CD14-positive monocyte (primary cell): ENCODE data around the gene TNIP2. TPM values are rescaled to one million over a fixed set of nuclear protein-coding genes. Genes with fewer than 3 reads are reported as not detected.
A peak's percentile ranks its signal among the peaks of the same experiment; 100 is the strongest.

Experiments
- DNase-seq, 3 donors: peaks; one replicate each; pipeline ENCODE4 v3.0.0-alpha.2; 2011 to 2022
- H2AFZ ChIP-seq: 2 replicates; pipeline ENCODE4 v1.6.0; 2012; ENCODE audit warnings: mild to moderate bottlenecking, low read depth, low read length, inconsistent platforms; ENCODE audit not compliant: insufficient read depth, poor library complexity, severe bottlenecking
- H3K27ac ChIP-seq, 2 donors: 1 replicate in 1 of 2; 2 replicates in 1 of 2; pipeline ENCODE4 v1.5.1; 2012 to 2013; ENCODE audit warnings: low read length in 2 of 2, control low read depth in 1 of 2, inconsistent platforms in 1 of 2, low read depth in 1 of 2, mild to moderate bottlenecking in 1 of 2
- H3K27me3 ChIP-seq, 2 donors: one replicate each; pipeline versions ENCODE4 v1.6.0 to v1.6.1; 2011 to 2013; ENCODE audit warnings: low read length in 2 of 2; ENCODE audit not compliant: control insufficient read depth in 2 of 2, insufficient read depth in 2 of 2
- H3K36me3 ChIP-seq, 2 donors: replicated peaks in 1 of 2; 1 replicate in 1 of 2; 2 replicates in 1 of 2; pipeline versions ENCODE4 v1.5.1 to v1.6.1; 2012 to 2013; ENCODE audit warnings: low read length in 2 of 2, control low read depth in 1 of 2, inconsistent platforms in 1 of 2, mild to moderate bottlenecking in 1 of 2; ENCODE audit not compliant: insufficient read depth in 2 of 2, control insufficient read depth in 1 of 2
- H3K4me1 ChIP-seq, 2 donors: 1 replicate in 1 of 2; 2 replicates in 1 of 2; pipeline versions ENCODE4 v1.5.1 to v1.6.1; 2012 to 2013; ENCODE audit warnings: low read length in 2 of 2, control low read depth in 1 of 2, inconsistent platforms in 1 of 2, mild to moderate bottlenecking in 1 of 2, moderate library complexity in 1 of 2; ENCODE audit not compliant: insufficient read depth in 2 of 2, control insufficient read depth in 1 of 2
- H3K4me2 ChIP-seq: replicated peaks from 2 replicates; pipeline ENCODE3; 2012; ENCODE audit warnings: low read length, moderate library complexity, mild to moderate bottlenecking; ENCODE audit not compliant: poor library complexity, severe bottlenecking; ENCODE audit errors: extremely low read depth
- H3K4me3 ChIP-seq, 3 experiments: fragments of 200-600 bp in 1 of 3; sonication (generic) in 1 of 3; replicated peaks in 1 of 3; 1 replicate in 2 of 3; 2 replicates in 1 of 3; pipeline ENCODE4 v1.5.1; 2011 to 2013; ENCODE audit warnings: low read length in 3 of 3, mild to moderate bottlenecking in 3 of 3, control low read depth in 2 of 3, low read depth in 2 of 3, inconsistent platforms in 1 of 3, moderate library complexity in 1 of 3
- H3K79me2 ChIP-seq: 2 replicates; pipeline ENCODE4 v1.6.0; 2012; ENCODE audit warnings: mild to moderate bottlenecking, control low read depth, inconsistent platforms, low read length, moderate library complexity; ENCODE audit not compliant: insufficient read depth
- H3K9ac ChIP-seq: 2 replicates; pipeline ENCODE4 v1.6.0; 2017; ENCODE audit warnings: low read length, mild to moderate bottlenecking; ENCODE audit not compliant: insufficient read depth, poor library complexity, severe bottlenecking
- H3K9me3 ChIP-seq, 2 donors: replicated peaks in 1 of 2; 1 replicate in 1 of 2; 2 replicates in 1 of 2; pipeline versions ENCODE4 v1.5.1 to v1.6.1; 2012 to 2013; ENCODE audit warnings: low read length in 2 of 2, control low read depth in 1 of 2; ENCODE audit not compliant: control insufficient read depth in 1 of 2, insufficient read depth in 1 of 2
- H4K20me1 ChIP-seq: 2 replicates; pipeline ENCODE4 v1.6.0; 2012; ENCODE audit warnings: mild to moderate bottlenecking, low read length, control low read depth, moderate library complexity; ENCODE audit not compliant: insufficient read depth
- H3K27ac Mint-ChIP-seq, 7 donors: one replicate each; pipeline ENCODE4 v1.8.0; 2020; ENCODE audit warnings: mild to moderate bottlenecking in 7 of 7, mixed read lengths in 7 of 7, moderate library complexity in 6 of 7, inconsistent platforms in 2 of 7
- H3K27me3 Mint-ChIP-seq, 3 donors: one replicate each; pipeline ENCODE4 v1.8.0; 2021 to 2022; ENCODE audit warnings: low read depth in 3 of 3, mild to moderate bottlenecking in 3 of 3, mixed read lengths in 3 of 3, moderate library complexity in 3 of 3, inconsistent platforms in 1 of 3
- H3K36me3 Mint-ChIP-seq, 2 donors: one replicate each; pipeline ENCODE4 v1.8.0; 2020; ENCODE audit warnings: mixed read lengths in 2 of 2, inconsistent platforms in 1 of 2, mild to moderate bottlenecking in 1 of 2
- H3K4me1 Mint-ChIP-seq: one replicate; pipeline ENCODE4 v1.8.0; 2020; ENCODE audit warnings: mild to moderate bottlenecking, mixed read lengths
- H3K4me3 Mint-ChIP-seq, 2 donors: one replicate each; pipeline ENCODE4 v1.8.0; 2020; ENCODE audit warnings: mild to moderate bottlenecking in 2 of 2, mixed read lengths in 2 of 2, moderate library complexity in 1 of 2
- H3K9me3 Mint-ChIP-seq, 7 donors: one replicate each; pipeline ENCODE4 v1.8.0; 2020 to 2022; ENCODE audit warnings: mixed read lengths in 7 of 7, mild to moderate bottlenecking in 6 of 7, moderate library complexity in 6 of 7, inconsistent platforms in 2 of 7
- CTCF ChIP-seq: fragments of 200-600 bp; IDR thresholded peaks from one replicate; pipeline ENCODE4 v1.8.0; 2022; ENCODE audit warnings: antibody characterized with exemption, mild to moderate bottlenecking
- WGBS: methylation state at CpG from one replicate; pipeline ENCODE4 v1.1.5; 2013; ENCODE audit warnings: missing lambda C conversion rate; ENCODE audit not compliant: insufficient coverage; 5-methylcytosine and 5-hydroxymethylcytosine counted together
- intact Hi-C, 2 donors: fragments of 100-400 bp; cut with micrococcal nuclease; formaldehyde crosslinking; loops; one replicate each; pipeline versions ENCODE4 v1.15.0 to v1.15.1; 2023
- polyA plus RNA-seq, 3 donors: library from polyadenylated mRNA; depleted of rRNA in 1 of 3; unstranded in 2 of 3; stranded (reverse) in 1 of 3; fragments of 300-500 nt in 2 of 3; fragments of >200 nt in 1 of 3; fragmentation: Illumina TruSeq in 2 of 3; gene quantifications; 1 replicate in 2 of 3; 2 replicates in 1 of 3; pipeline ENCODE4 v1.2.3, GENCODE V29; 2012 to 2021

TNIP2 gene
- polyA plus RNA-seq, 3 donors, result 27.6 to 75.7 (median 28.2) TPM

GRCh38 chr4:2744576-2745270, 11.4 kb downstream of the TNIP2 start:
- Mint-ChIP-seq H3K27me3 (peaks cover 0 to 1% (median 0%) of the 10 kb centered on the region in 3 donors), H3K4me1 (peaks cover 13% of the 10 kb centered on the region), H3K27ac (peak overlapping the region; percentile 77 to 94 (median 90)), H3K4me3 (no peak overlapping the region), H3K9me3 (peaks cover 0 to 2% (median 0%) of the 10 kb centered on the region in 7 donors), H3K36me3 (peaks cover 69 to 81% of the 10 kb centered on the region in 2 donors)
- WGBS, result 94% methylated on average over 28 of the region's 28 CpGs
- peaks cover 10% of the 10 kb centered on the region for H3K79me2 ChIP-seq
- no peak overlapping the region for H3K9ac ChIP-seq
- H3K36me3 ChIP-seq, result peaks cover 69 to 82% of the 10 kb centered on the region in 2 donors
- H3K4me2 ChIP-seq, result no peak overlapping the region
- no peaks in the 10 kb centered on the region for H3K9me3 ChIP-seq
- no peak for TF ChIP-seq CTCF
- peak overlapping the region in 1 of 2 donors; percentile 77 for H3K27ac ChIP-seq
- H2AFZ ChIP-seq, result no peak overlapping the region
- H3K4me3 ChIP-seq, result no peak overlapping the region
- no peak for DNase-seq
- H3K27me3 ChIP-seq, result no peaks in the 10 kb centered on the region
- intact Hi-C loops, result no loop called here
- H3K4me1 ChIP-seq, result peaks cover 8 to 16% of the 10 kb centered on the region in 2 donors
- H4K20me1 ChIP-seq, result peaks cover 67% of the 10 kb centered on the region

- peak overlapping the region in 1 of 2 donors; percentile 9 for H3K27ac ChIP-seq
- H4K20me1 ChIP-seq, result peaks cover 58% of the 10 kb centered on the region
- TF ChIP-seq CTCF, result no peak
- peaks cover 0 to 2% (median 0%) of the 10 kb centered on the region in 3 donors for H3K27me3 Mint-ChIP-seq
- DNase-seq, result no peak
- H3K27ac Mint-ChIP-seq, result peak overlapping the region in 6 of 7 donors; percentile 4 to 84 (median 50)
- H3K4me1 Mint-ChIP-seq, result peaks cover 13% of the 10 kb centered on the region
- peaks cover 69 to 76% of the 10 kb centered on the region in 2 donors for H3K36me3 Mint-ChIP-seq
- H3K27me3 ChIP-seq, result no peaks in the 10 kb centered on the region
- H3K4me3 Mint-ChIP-seq, result no peak overlapping the region
- peaks cover 8 to 16% of the 10 kb centered on the region in 2 donors for H3K4me1 ChIP-seq
- H2AFZ ChIP-seq, result no peak overlapping the region
- H3K79me2 ChIP-seq, result peaks cover under 1% of the 10 kb centered on the region
- intact Hi-C loops, result no loop called here
- H3K9me3 Mint-ChIP-seq, result peaks cover 0 to 2% (median 0%) of the 10 kb centered on the region in 7 donors
- 98% methylated on average over 17 of the region's 21 CpGs for WGBS
- no peaks in the 10 kb centered on the region for H3K9me3 ChIP-seq
- H3K4me3 ChIP-seq, result no peak overlapping the region
- H3K4me2 ChIP-seq, result no peak overlapping the region
- peaks cover 69 to 74% of the 10 kb centered on the region in 2 donors for H3K36me3 ChIP-seq
- no peak overlapping the region for H3K9ac ChIP-seq
These were observed 12.4 kb downstream of the TNIP2 start for GRCh38 chr4:2743518-2744445.
